ENCODE results near the gene SENP2. TPM values are rescaled to one million over a fixed set of nuclear protein-coding genes. Genes with fewer than 3 reads are reported as not detected.

The SENP2 gene
- total RNA-seq, 1 donor from 2014 or later, result 52.3 TPM

- no peaks in the 10 kb centered on the region for H3K27me3 Mint-ChIP-seq
- no peak for DNase-seq (ENCODE audit: low spot score, unreplicated experiment)
- H3K27ac Mint-ChIP-seq, result peak overlapping the region; percentile 69
- no peak for TF ChIP-seq CTCF (IDR thresholded peaks at IDR 0.05; ENCODE audit: unreplicated experiment)
- H3K4me3 Mint-ChIP-seq (ENCODE audit: low read depth), result no peak overlapping the region
- peaks cover 26% of the 10 kb centered on the region for H3K36me3 Mint-ChIP-seq (ENCODE audit: insufficient read depth)
- H3K4me1 Mint-ChIP-seq (ENCODE audit: low read depth), result no peaks in the 10 kb centered on the region
- no peaks in the 10 kb centered on the region for H3K9me3 Mint-ChIP-seq (ENCODE audit: low read depth)
These were observed 75.7 kb downstream of the SENP2 start for GRCh38 chr3:185661772-185662171.

GRCh38 chr3:185663929-185664328 is 77.8 kb downstream of the SENP2 start:
- H3K27ac Mint-ChIP-seq, result no peak overlapping the region
- H3K4me1 Mint-ChIP-seq (ENCODE audit: low read depth), result no peaks in the 10 kb centered on the region
- H3K9me3 Mint-ChIP-seq (ENCODE audit: low read depth), result no peaks in the 10 kb centered on the region
- H3K4me3 Mint-ChIP-seq (ENCODE audit: low read depth), result no peak overlapping the region
- DNase-seq (ENCODE audit: low spot score, unreplicated experiment), result no peak
- no peaks in the 10 kb centered on the region for H3K27me3 Mint-ChIP-seq
- peaks cover 22% of the 10 kb centered on the region for H3K36me3 Mint-ChIP-seq (ENCODE audit: insufficient read depth)
- TF ChIP-seq CTCF (IDR thresholded peaks at IDR 0.05; ENCODE audit: unreplicated experiment), result no peak

- H3K9me3 Mint-ChIP-seq (ENCODE audit: low read depth), result no peaks in the 10 kb centered on the region
- no peaks in the 10 kb centered on the region for H3K4me1 Mint-ChIP-seq (ENCODE audit: low read depth)
- H3K4me3 Mint-ChIP-seq (ENCODE audit: low read depth), result no peak overlapping the region
- no peak for TF ChIP-seq CTCF (IDR thresholded peaks at IDR 0.05; ENCODE audit: unreplicated experiment)
- H3K27me3 Mint-ChIP-seq, result no peaks in the 10 kb centered on the region
- H3K36me3 Mint-ChIP-seq (ENCODE audit: insufficient read depth), result peaks cover 24% of the 10 kb centered on the region
- DNase-seq (ENCODE audit: low spot score, unreplicated experiment), result no peak
- H3K27ac Mint-ChIP-seq, result no peak overlapping the region
These were observed 81.5 kb downstream of the SENP2 start for GRCh38 chr3:185667574-185667973.

- peak; percentile 65 for TF ChIP-seq CTCF (IDR thresholded peaks at IDR 0.05; ENCODE audit: unreplicated experiment)
- no peak overlapping the region for H3K4me3 Mint-ChIP-seq (ENCODE audit: low read depth)
- H3K27me3 Mint-ChIP-seq, result no peaks in the 10 kb centered on the region
- no peak overlapping the region for H3K27ac Mint-ChIP-seq
- H3K4me1 Mint-ChIP-seq (ENCODE audit: low read depth), result no peaks in the 10 kb centered on the region
- DNase-seq (ENCODE audit: low spot score, unreplicated experiment), result no peak
- H3K9me3 Mint-ChIP-seq (ENCODE audit: low read depth), result no peaks in the 10 kb centered on the region
- H3K36me3 Mint-ChIP-seq (ENCODE audit: insufficient read depth), result peaks cover 31% of the 10 kb centered on the region
These were observed 91.2 kb downstream of the SENP2 start for GRCh38 chr3:185677146-185677829.

- no peak overlapping the region for H3K4me3 Mint-ChIP-seq (ENCODE audit: low read depth)
- H3K27ac Mint-ChIP-seq, result no peak overlapping the region
- H3K27me3 Mint-ChIP-seq, result no peaks in the 10 kb centered on the region
- no peaks in the 10 kb centered on the region for H3K9me3 Mint-ChIP-seq (ENCODE audit: low read depth)
- peaks cover 37% of the 10 kb centered on the region for H3K36me3 Mint-ChIP-seq (ENCODE audit: insufficient read depth)
- TF ChIP-seq CTCF (IDR thresholded peaks at IDR 0.05; ENCODE audit: unreplicated experiment), result no peak
- H3K4me1 Mint-ChIP-seq (ENCODE audit: low read depth), result no peaks in the 10 kb centered on the region
- DNase-seq (ENCODE audit: low spot score, unreplicated experiment), result no peak
These were observed 91.9 kb downstream of the SENP2 start for GRCh38 chr3:185678027-185678426.
